Measurements from ENCODE around the gene PARS2.

The PARS2 gene

GRCh38 chr1:54736685-54737084 is 27.6 kb downstream of the PARS2 start:
- DNase-seq (ENCODE audit: low spot score), result no peak

GRCh38 chr1:54728027-54728426 is 36.3 kb downstream of the PARS2 start:
- no peak for DNase-seq (ENCODE audit: low spot score)

GRCh38 chr1:54724771-54725170 is 39.6 kb downstream of the PARS2 start:
- no peak for DNase-seq (ENCODE audit: low spot score)

- no peak for DNase-seq (ENCODE audit: low spot score)
Observed at GRCh38 chr1:54723985-54724384, 40.3 kb downstream of the PARS2 start.

- no peak for DNase-seq (ENCODE audit: low spot score)
Observed at GRCh38 chr1:54721719-54722118, 42.6 kb downstream of the PARS2 start.

- peak; percentile 49 for DNase-seq (ENCODE audit: low spot score)
Observed at GRCh38 chr1:54716299-54717047, 47.9 kb downstream of the PARS2 start.

GRCh38 chr1:54715493-54716298 is 48.6 kb downstream of the PARS2 start, which contains the start of gene TTC4:
TTC4 (plus strand) TSS chr1:54715861; CDS start chr1:54715909, 48 bp downstream.
- peak; percentile 99 for DNase-seq (ENCODE audit: low spot score)

GRCh38 chr1:54714881-54715492 is 49.3 kb downstream of the PARS2 start:
- no peak for DNase-seq (ENCODE audit: low spot score)

GRCh38 chr1:54711536-54711935 is 52.8 kb downstream of the PARS2 start:
- no peak for DNase-seq (ENCODE audit: low spot score)

GRCh38 chr1:54710841-54711240 is 53.5 kb downstream of the PARS2 start:
- no peak for DNase-seq (ENCODE audit: low spot score)

GRCh38 chr1:54710434-54710833 is 53.9 kb downstream of the PARS2 start:
- no peak for DNase-seq (ENCODE audit: low spot score)

GRCh38 chr1:54709547-54710292 is 54.6 kb downstream of the PARS2 start:
- DNase-seq (ENCODE audit: low spot score), result no peak

GRCh38 chr1:54708385-54708784 is 55.9 kb downstream of the PARS2 start:
- DNase-seq (ENCODE audit: low spot score), result no peak

Measured in AG20443 (cell line).